GM12873 (cell line): ENCODE measurements around the gene ERI3.

ENCODE experiments used
- TF ChIP-seq, protein P1 (sequence below): IDR thresholded peaks from 2 replicates; pipeline ENCODE4 v1.5.1; 2012; ENCODE audit warnings: low read depth, mild to moderate bottlenecking, moderate library complexity, low read length, control low read depth; ENCODE audit not compliant: insufficient read depth; ENCODE audit errors: missing control alignments

ERI3 gene

DNA sequence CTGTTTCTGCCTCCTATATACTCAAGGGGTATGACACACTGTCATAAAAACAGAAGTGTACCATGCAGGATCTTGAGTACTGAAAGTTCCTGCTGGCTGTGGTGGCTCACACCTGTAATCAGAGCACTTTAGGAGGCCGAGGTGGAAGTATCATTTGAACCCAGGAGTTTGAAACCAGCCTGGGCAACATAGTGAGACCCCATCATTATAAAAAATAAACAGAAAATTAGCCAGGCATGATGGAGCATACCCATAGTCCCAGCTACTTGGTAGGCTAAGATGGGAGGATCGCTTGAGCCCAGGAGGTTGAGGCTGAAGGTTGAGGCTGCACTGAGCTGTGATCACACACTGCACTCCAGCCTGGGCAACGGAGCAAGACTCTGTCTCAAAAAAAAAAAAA lies 20.1 kb downstream of the ERI3 start:
- TF ChIP-seq, protein P1, sequence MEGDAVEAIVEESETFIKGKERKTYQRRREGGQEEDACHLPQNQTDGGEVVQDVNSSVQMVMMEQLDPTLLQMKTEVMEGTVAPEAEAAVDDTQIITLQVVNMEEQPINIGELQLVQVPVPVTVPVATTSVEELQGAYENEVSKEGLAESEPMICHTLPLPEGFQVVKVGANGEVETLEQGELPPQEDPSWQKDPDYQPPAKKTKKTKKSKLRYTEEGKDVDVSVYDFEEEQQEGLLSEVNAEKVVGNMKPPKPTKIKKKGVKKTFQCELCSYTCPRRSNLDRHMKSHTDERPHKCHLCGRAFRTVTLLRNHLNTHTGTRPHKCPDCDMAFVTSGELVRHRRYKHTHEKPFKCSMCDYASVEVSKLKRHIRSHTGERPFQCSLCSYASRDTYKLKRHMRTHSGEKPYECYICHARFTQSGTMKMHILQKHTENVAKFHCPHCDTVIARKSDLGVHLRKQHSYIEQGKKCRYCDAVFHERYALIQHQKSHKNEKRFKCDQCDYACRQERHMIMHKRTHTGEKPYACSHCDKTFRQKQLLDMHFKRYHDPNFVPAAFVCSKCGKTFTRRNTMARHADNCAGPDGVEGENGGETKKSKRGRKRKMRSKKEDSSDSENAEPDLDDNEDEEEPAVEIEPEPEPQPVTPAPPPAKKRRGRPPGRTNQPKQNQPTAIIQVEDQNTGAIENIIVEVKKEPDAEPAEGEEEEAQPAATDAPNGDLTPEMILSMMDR: no peak

GRCh38 chr1:44333376-44333775 lies 21.7 kb downstream of the ERI3 start:
- TF ChIP-seq, protein P1: no peak

DNA sequence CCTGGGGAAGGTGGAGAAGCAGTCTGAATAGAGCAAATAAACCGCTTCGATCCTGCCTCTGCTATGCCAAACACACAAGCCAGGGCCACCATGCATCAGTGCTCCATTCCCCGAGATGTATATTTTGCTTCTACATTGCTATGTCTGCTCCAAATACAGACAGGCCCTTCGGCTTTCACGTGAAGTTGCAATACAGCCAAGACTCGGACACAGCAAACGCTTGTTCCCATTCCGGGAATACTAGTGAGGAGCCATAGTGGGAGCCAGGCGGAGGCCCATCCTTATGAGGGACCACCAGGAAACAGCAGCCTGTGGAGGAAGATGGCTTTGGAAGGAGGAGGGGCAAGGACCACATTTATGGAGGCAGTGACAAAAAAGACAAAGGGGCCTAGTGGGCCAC lies 22.6 kb downstream of the ERI3 start:
- TF ChIP-seq, protein P1: no peak

- TF ChIP-seq, protein P1: no peak
These were observed 24.1 kb downstream of the ERI3 start for GRCh38 chr1:44330935-44331334.

DNA sequence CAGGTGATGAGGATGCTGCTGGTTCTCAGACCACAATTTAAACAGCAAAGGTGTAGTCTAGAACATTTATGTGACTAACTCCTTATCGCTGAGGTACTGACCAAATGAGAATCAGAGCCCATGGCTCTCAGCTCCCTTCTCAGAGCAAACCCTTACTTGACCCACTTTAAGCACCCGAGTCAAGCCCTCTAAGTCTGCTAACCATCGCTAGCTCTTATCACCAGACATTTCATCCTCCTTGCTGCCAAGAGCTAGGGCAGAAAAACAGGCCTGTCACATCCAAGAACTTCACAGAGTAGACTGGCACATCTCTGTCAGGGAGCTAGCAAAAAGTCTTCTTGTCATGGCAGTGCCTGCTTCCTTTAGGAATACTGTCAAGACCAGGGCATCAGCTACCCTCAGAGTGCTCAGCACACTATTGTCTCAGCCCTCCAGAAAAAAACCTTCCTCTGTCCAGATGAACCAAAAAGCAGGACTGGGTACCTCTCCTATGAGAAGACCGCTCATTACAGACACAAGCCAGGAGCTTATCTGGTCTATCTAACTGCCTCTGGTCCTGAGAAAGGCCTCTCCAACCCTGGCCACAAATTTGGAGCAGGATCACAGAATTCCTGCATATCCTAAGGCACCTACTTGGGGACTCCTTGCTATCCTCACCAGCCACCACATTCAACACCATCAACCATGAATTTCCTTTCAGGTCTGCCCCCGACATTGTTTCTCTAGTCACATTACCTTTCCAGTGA lies 26.2 kb downstream of the ERI3 start:
- TF ChIP-seq, protein P1: no peak

DNA sequence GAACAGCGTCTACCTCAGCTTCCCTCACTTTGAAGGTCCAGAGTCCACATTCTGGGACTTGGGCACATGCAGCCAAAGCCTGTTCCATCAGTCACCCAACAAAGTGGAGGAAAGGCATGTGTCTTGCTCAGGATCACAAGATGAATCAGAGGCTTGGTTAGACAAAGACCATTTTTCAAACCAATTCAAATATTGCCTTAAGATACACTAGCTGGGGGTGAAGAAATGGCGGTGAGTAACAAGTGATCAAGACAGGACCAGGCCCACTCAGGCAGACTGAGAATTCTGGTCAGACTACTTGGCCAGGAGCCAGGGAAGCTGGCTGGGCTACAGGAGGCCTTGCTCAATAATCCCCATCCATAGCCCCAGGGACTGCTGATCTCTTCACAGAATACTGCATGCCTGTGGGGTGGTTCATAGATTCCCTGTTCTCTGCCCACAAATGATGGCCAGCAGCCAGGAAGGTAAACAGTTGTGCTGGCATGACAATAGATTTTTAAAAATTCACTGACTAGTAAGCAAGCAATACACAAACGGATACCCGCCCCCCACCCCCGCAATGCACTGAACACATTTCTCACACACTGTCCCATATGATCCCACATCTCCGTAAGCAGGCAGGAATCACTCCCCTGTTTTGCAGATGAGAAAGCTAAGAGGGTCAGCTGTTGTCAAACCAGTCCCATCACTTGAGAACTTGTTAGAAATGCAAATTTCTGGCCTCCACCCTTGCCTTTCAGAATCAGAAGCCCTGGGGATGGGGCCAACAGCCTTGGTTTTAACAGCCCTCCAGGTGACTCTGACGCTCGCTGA lies 27.2 kb downstream of the ERI3 start:
- TF ChIP-seq, protein P1: no peak

DNA sequence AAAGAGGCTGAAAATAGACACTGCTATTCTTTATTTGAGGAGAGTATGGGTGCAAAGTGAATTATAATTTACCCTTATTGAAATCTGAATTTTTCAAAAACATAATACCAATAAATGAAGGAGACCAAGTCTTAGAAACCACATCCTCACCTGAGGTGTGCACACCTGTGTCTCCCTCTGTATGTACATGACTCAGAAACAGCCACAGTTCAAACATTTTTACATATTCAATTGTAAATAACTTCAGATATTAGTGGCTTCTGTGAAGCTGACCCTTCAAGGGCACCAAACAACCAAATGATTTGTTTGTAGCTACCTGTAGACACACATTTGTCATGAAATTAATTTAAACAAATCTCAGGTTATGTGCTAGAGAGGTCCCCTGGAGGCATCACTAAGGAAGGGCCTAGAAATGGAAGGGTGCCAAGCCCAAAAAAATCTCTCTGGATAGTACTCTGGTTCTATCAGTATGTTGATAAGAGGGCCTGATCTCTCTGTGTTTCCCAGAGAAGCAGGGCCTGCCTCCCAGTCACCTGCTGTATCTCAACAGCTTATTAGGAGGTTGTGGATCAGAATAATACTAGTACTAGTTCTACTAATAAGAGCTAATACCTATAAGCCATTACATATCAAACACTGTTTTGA lies 28.1 kb downstream of the ERI3 start:
- TF ChIP-seq, protein P1: no peak
